OCI-LY1 (cell line): Measurements from ENCODE around the gene HEPACAM.

Experiments
- H2AFZ ChIP-seq: fragments of 200-600 bp; sonication (generic), shearing (Covaris generic); 2 replicates; pipeline ENCODE4 v1.6.0; 2014; ENCODE audit warnings: antibody characterized with exemption, mild to moderate bottlenecking, low read length
- H3F3A ChIP-seq: fragments of 200-600 bp; sonication (generic), shearing (Covaris generic); 2 replicates; pipeline ENCODE4 v1.6.0; 2014; ENCODE audit warnings: mild to moderate bottlenecking, antibody characterized with exemption, low read length, moderate library complexity; ENCODE audit not compliant: insufficient read depth
- H3K27ac ChIP-seq: fragments of 200-600 bp; sonication (generic); 2 replicates; pipeline ENCODE4 v1.5.1; 2014; ENCODE audit warnings: low read length, mixed run types, mild to moderate bottlenecking, low read depth; ENCODE audit not compliant: poor library complexity, severe bottlenecking
- H3K27me3 ChIP-seq: fragments of 200-600 bp; sonication (generic); 2 replicates; pipeline ENCODE4 v1.6.0; 2014; ENCODE audit warnings: antibody characterized with exemption, mild to moderate bottlenecking, low read length, moderate library complexity; ENCODE audit not compliant: insufficient read depth
- H3K36me3 ChIP-seq: fragments of 200-600 bp; sonication (generic); 2 replicates; pipeline ENCODE4 v1.6.1; 2014; ENCODE audit warnings: mild to moderate bottlenecking, antibody characterized with exemption, low read length, moderate library complexity, mixed read lengths; ENCODE audit not compliant: insufficient read depth
- H3K4me1 ChIP-seq: fragments of 200-600 bp; sonication (generic); 2 replicates; pipeline ENCODE4 v1.5.1; 2014; ENCODE audit warnings: mild to moderate bottlenecking, low read length, moderate library complexity; ENCODE audit not compliant: insufficient read depth, severe bottlenecking
- H3K4me2 ChIP-seq: fragments of 200-600 bp; sonication (generic), shearing (Covaris generic); 2 replicates; pipeline ENCODE4 v1.6.1; 2014; ENCODE audit warnings: low read length
- H3K4me3 ChIP-seq: fragments of 200-600 bp; sonication (generic); 2 replicates; pipeline ENCODE4 v1.5.1; 2014; ENCODE audit warnings: low read length, low read depth, mild to moderate bottlenecking, mixed read lengths; ENCODE audit not compliant: poor library complexity, severe bottlenecking
- H3K79me2 ChIP-seq: fragments of 200-600 bp; shearing (Covaris generic); 2 replicates; pipeline ENCODE4 v1.6.1; 2016; ENCODE audit warnings: mixed run types, low read length, mixed read lengths; ENCODE audit not compliant: insufficient read depth
- H3K9ac ChIP-seq: fragments of 200-600 bp; sonication (generic), shearing (Covaris generic); 2 replicates; pipeline ENCODE4 v1.6.1; 2014; ENCODE audit warnings: mild to moderate bottlenecking, low read length, mixed read lengths
- H3K9me2 ChIP-seq: fragments of 200-600 bp; sonication (generic), shearing (Covaris generic); 2 replicates; pipeline ENCODE4 v1.6.1; 2014; ENCODE audit warnings: low read depth, mild to moderate bottlenecking, low read length, mixed read lengths
- H3K9me3 ChIP-seq: fragments of 200-600 bp; shearing (Covaris generic); 2 replicates; pipeline ENCODE4 v1.6.1; 2014; ENCODE audit warnings: low read length, mixed read lengths
- H4K20me1 ChIP-seq: fragments of 200-600 bp; sonication (generic), shearing (Covaris generic); 2 replicates; pipeline ENCODE4 v1.6.0; 2016; ENCODE audit warnings: mild to moderate bottlenecking, low read length; ENCODE audit not compliant: insufficient read depth
- EZH2 ChIP-seq: fragments of 200-600 bp; sonication (generic), shearing (Covaris generic); IDR thresholded peaks from 2 replicates; pipeline ENCODE4 v1.8.0; 2017; ENCODE audit warnings: borderline replicate concordance, mixed run types, mild to moderate bottlenecking, antibody characterized with exemption, low read length, moderate library complexity, mixed read lengths
- TF ChIP-seq, protein P1 (sequence below): fragments of 200-600 bp; sonication (generic), shearing (Covaris generic); IDR thresholded peaks from 2 replicates; pipeline ENCODE4 v1.5.1; 2017; ENCODE audit warnings: mild to moderate bottlenecking, antibody characterized with exemption, low read length, moderate library complexity, mixed read lengths

HEPACAM gene

DNA sequence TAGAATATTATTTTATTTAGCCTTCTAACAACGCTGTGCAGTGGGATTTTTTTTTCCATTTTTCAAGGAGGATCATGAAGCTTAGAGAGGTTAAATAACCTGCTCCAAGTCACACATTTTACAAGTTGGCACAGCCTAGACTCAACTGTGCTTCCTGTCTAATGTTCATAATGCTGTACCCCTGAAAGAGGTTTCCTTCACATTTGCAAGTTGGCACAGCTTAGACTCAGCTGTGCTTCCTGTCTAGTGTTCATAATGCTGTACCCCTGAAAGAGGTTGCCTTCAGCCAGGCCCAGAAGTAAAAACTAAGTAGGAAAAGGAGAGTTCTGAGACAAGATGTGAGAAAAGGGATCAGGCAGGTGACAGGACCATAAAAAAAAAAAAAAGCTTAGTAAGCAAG is 7.9 kb upstream of the HEPACAM start:
- Histone ChIP-seq H2AFZ (no peak overlapping the region), H3K9ac (no peak overlapping the region)

DNA sequence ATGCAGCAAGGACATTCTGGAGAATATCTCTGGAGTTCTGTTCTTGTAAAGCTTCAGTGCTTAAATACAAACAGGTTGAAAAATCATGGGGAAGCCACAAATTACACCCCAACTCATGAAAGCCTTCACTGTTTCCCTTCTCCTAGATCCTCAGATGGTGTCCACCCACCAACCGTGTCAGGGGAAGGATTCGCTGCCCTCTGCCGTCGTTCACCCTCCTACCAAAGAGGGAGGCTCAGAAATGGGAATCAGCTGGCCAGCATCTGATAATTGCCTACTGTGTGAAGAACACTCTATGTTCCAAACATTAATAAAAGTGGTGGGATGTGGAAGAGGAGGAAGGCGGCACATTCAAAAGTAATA is 7.4 kb upstream of the HEPACAM start:
- H3K4me1 ChIP-seq: no peaks in the 10 kb centered on the region
- no peaks in the 10 kb centered on the region for H3K27me3 ChIP-seq
- no peak overlapping the region for H3K4me3 ChIP-seq
- TF ChIP-seq, protein P1, sequence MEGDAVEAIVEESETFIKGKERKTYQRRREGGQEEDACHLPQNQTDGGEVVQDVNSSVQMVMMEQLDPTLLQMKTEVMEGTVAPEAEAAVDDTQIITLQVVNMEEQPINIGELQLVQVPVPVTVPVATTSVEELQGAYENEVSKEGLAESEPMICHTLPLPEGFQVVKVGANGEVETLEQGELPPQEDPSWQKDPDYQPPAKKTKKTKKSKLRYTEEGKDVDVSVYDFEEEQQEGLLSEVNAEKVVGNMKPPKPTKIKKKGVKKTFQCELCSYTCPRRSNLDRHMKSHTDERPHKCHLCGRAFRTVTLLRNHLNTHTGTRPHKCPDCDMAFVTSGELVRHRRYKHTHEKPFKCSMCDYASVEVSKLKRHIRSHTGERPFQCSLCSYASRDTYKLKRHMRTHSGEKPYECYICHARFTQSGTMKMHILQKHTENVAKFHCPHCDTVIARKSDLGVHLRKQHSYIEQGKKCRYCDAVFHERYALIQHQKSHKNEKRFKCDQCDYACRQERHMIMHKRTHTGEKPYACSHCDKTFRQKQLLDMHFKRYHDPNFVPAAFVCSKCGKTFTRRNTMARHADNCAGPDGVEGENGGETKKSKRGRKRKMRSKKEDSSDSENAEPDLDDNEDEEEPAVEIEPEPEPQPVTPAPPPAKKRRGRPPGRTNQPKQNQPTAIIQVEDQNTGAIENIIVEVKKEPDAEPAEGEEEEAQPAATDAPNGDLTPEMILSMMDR: no peak
- TF ChIP-seq EZH2: no peak
- H3F3A ChIP-seq: no peaks in the 10 kb centered on the region
- no peak overlapping the region for H2AFZ ChIP-seq
- no peaks in the 10 kb centered on the region for H3K9me2 ChIP-seq
- no peaks in the 10 kb centered on the region for H4K20me1 ChIP-seq
- no peaks in the 10 kb centered on the region for H3K79me2 ChIP-seq
- no peaks in the 10 kb centered on the region for H3K36me3 ChIP-seq
- H3K9ac ChIP-seq: no peak overlapping the region
- H3K4me2 ChIP-seq: no peak overlapping the region
- H3K9me3 ChIP-seq: no peaks in the 10 kb centered on the region
- H3K27ac ChIP-seq: no peak overlapping the region

More for the DNA sequence above, 7.9 kb upstream of the HEPACAM start:
- H3K9me3 ChIP-seq: no peaks in the 10 kb centered on the region
- H3K4me2 ChIP-seq: no peak overlapping the region
- H3K9me2 ChIP-seq: no peaks in the 10 kb centered on the region
- no peaks in the 10 kb centered on the region for H4K20me1 ChIP-seq
- no peaks in the 10 kb centered on the region for H3K79me2 ChIP-seq
- no peak overlapping the region for H3K27ac ChIP-seq
- no peaks in the 10 kb centered on the region for H3K36me3 ChIP-seq
- TF ChIP-seq EZH2: no peak
- TF ChIP-seq, protein P1: no peak
- no peaks in the 10 kb centered on the region for H3K27me3 ChIP-seq
- H3K4me3 ChIP-seq: no peak overlapping the region
- no peaks in the 10 kb centered on the region for H3K4me1 ChIP-seq
- H3F3A ChIP-seq: no peaks in the 10 kb centered on the region

DNA sequence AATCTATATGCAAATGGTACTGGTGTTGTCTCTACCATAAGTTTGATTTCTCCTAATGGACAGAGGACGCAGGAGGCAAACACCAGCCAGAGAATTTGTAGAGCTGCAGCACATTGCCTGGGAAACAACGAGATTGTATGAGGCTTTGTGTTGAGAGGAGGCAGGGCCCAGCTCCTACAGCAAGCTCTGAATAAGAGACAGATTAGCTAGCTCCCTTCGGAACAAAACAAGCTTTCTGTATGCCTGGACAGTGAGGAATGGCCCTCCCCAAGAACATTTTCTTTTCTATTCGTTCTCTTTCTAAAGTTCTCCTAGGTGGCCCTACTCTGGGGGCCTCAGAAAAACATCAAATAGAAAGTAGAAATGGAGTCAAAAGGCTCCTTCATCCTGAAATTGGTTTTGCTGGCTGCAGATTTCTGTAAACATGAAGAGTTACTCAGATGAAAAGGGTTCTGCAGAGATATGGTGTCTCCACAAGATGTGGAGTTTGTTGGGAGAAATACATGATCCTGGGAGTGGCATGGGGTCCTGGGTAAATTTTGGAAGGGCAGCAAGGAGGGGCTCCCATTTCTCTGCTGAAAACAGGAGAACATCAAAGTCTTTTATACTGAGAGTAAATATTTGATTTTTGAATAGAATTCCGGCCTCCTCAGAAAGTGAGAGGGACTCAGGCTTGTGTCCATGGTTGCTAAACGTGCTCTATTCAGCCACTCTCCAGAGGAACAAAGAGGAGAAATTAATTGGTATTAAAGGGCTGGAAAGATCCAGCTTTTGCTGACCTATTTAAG is 6.8 kb upstream of the HEPACAM start:
- H3K4me1 ChIP-seq: no peaks in the 10 kb centered on the region
- no peaks in the 10 kb centered on the region for H3K9me2 ChIP-seq
- no peak overlapping the region for H3K27ac ChIP-seq
- no peaks in the 10 kb centered on the region for H3K27me3 ChIP-seq
- H3K36me3 ChIP-seq: no peaks in the 10 kb centered on the region
- no peak for TF ChIP-seq EZH2
- TF ChIP-seq, protein P1: no peak
- H3K4me2 ChIP-seq: no peak overlapping the region
- no peak overlapping the region for H2AFZ ChIP-seq
- H3K79me2 ChIP-seq: no peaks in the 10 kb centered on the region
- H3K9me3 ChIP-seq: no peaks in the 10 kb centered on the region
- H3K4me3 ChIP-seq: no peak overlapping the region
- no peak overlapping the region for H3K9ac ChIP-seq
- no peaks in the 10 kb centered on the region for H3F3A ChIP-seq
- no peaks in the 10 kb centered on the region for H4K20me1 ChIP-seq
